ENCODE data around the gene CDC37. TPM values are rescaled to one million over a fixed set of nuclear protein-coding genes. Genes with fewer than 3 reads are reported as not detected.

The CDC37 gene
- polyA plus RNA-seq, 1 donor (not counting 4 experiments of a cell fraction or from before 2014, with no cell fraction given) = 376 TPM

DNA sequence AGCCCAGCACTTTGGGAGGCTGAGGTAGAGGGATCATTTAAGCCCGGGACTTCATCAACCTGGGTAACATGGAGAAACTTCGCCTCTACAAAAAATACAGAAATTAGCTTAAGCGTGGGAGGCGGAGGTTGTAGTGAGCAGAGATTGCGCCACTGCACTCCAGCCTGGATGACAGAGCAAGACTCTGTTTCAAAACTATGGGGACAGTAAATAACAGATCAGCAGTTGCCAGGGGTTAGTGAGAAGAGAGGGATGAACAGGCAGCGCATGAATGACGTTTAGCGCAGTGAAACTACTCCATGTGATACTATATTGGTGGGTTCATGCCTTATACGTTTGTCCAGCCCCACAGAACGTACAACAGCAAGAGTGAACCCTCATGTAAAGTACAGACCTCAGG lies 56.8 kb downstream of the CDC37 start:
- FAIRE-seq = no peak
- no peak overlapping the region for H3K4me3 ChIP-seq (ENCODE audit: control insufficient read depth in 2 of 3, extremely low read depth in 1 of 3, insufficient read depth in 2 of 3, low read depth in 1 of 3, low read length in 3 of 3)
- dilution Hi-C loops (cut with MboI; ENCODE audit: extremely low pct_ligation_motif_present, low sequenced_read_pairs) = no loop called here

DNA sequence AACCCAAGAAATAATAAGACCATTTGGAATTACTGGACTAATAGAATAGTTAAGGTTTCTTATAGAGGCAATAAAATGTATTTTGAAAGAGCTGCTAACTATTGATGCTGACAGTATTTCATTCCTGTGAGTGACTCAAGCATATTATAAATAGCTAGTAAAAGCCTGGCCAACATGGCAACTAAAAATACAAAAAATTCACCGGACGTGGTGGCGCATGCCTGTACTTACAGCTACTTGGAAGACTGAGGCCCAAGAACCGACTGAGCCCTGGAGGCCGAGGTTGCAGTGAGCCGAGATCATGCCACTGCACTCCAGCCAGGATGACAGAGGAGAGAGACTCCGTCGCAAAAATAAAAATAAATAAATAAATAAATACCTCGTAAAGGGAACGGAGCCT lies 58.6 kb downstream of the CDC37 start:
- no peak overlapping the region for H3K4me2 ChIP-seq (ENCODE audit: control insufficient read depth, extremely low read depth, insufficient read depth, low read depth, low read length)
- no peak overlapping the region for H3K27ac ChIP-seq (ENCODE audit: control insufficient read depth, insufficient read depth, low read length)
- dilution Hi-C loops (cut with MboI; ENCODE audit: extremely low pct_ligation_motif_present, low sequenced_read_pairs) = no loop called here
- H3K9me1 ChIP-seq (ENCODE audit: control insufficient read depth, extremely low read depth, insufficient read depth, low read length) = no peaks in the 10 kb centered on the region
- DNase-seq (ENCODE audit: low read depth, low spot score) = no peak
- H3K79me2 ChIP-seq (ENCODE audit: control insufficient read depth, insufficient read depth, low read length) = no peaks in the 10 kb centered on the region
- no peaks in the 10 kb centered on the region for H3K4me1 ChIP-seq (ENCODE audit: control insufficient read depth, extremely low read depth, insufficient read depth, low read length)
- H3K9ac ChIP-seq (ENCODE audit: control insufficient read depth, extremely low read depth, insufficient read depth, low read length) = no peak overlapping the region
- no peaks in the 10 kb centered on the region for H3K9me3 ChIP-seq (ENCODE audit: control insufficient read depth, low read depth, low read length)
- TF ChIP-seq, protein P1, sequence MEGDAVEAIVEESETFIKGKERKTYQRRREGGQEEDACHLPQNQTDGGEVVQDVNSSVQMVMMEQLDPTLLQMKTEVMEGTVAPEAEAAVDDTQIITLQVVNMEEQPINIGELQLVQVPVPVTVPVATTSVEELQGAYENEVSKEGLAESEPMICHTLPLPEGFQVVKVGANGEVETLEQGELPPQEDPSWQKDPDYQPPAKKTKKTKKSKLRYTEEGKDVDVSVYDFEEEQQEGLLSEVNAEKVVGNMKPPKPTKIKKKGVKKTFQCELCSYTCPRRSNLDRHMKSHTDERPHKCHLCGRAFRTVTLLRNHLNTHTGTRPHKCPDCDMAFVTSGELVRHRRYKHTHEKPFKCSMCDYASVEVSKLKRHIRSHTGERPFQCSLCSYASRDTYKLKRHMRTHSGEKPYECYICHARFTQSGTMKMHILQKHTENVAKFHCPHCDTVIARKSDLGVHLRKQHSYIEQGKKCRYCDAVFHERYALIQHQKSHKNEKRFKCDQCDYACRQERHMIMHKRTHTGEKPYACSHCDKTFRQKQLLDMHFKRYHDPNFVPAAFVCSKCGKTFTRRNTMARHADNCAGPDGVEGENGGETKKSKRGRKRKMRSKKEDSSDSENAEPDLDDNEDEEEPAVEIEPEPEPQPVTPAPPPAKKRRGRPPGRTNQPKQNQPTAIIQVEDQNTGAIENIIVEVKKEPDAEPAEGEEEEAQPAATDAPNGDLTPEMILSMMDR (optimal IDR thresholded peaks at IDR 0.05 in 1 of 3, IDR thresholded peaks at IDR 0.05 in 1 of 3, conservative IDR thresholded peaks at IDR 0.05 in 1 of 3; ENCODE audit: extremely low read depth in 1 of 3, insufficient read depth in 2 of 3, low read length in 3 of 3) = no peak
- TF ChIP-seq EZH2 (IDR thresholded peaks at IDR 0.05; ENCODE audit: low read length) = no peak
- no peak for FAIRE-seq
- no peaks in the 10 kb centered on the region for H3K36me3 ChIP-seq (ENCODE audit: control insufficient read depth in 2 of 2, extremely low read depth in 1 of 2, insufficient read depth in 2 of 2, low read length in 2 of 2)
- H3K4me3 ChIP-seq (ENCODE audit: control insufficient read depth in 2 of 3, extremely low read depth in 1 of 3, insufficient read depth in 2 of 3, low read depth in 1 of 3, low read length in 3 of 3) = no peak overlapping the region
- H3K27me3 ChIP-seq (ENCODE audit: control insufficient read depth, extremely low read depth, insufficient read depth, low read length) = no peaks in the 10 kb centered on the region
- no peaks in the 10 kb centered on the region for H4K20me1 ChIP-seq (ENCODE audit: control insufficient read depth, extremely low read depth, insufficient read depth, low read length)
- no peak overlapping the region for H2AFZ ChIP-seq (ENCODE audit: control insufficient read depth, low read length)

More for the DNA sequence above, 56.8 kb downstream of the CDC37 start:
- no peak overlapping the region for H3K9ac ChIP-seq (ENCODE audit: control insufficient read depth, extremely low read depth, insufficient read depth, low read length)
- H3K9me1 ChIP-seq (ENCODE audit: control insufficient read depth, extremely low read depth, insufficient read depth, low read length) = no peaks in the 10 kb centered on the region
- H3K79me2 ChIP-seq (ENCODE audit: control insufficient read depth, insufficient read depth, low read length) = no peaks in the 10 kb centered on the region
- DNase-seq (ENCODE audit: low read depth, low spot score) = no peak
- H3K9me3 ChIP-seq (ENCODE audit: control insufficient read depth, low read depth, low read length) = no peaks in the 10 kb centered on the region
- H4K20me1 ChIP-seq (ENCODE audit: control insufficient read depth, extremely low read depth, insufficient read depth, low read length) = no peaks in the 10 kb centered on the region
- H3K36me3 ChIP-seq (ENCODE audit: control insufficient read depth in 2 of 2, extremely low read depth in 1 of 2, insufficient read depth in 2 of 2, low read length in 2 of 2) = peaks cover 6% of the 10 kb centered on the region in 2 experiments
- H3K4me2 ChIP-seq (ENCODE audit: control insufficient read depth, extremely low read depth, insufficient read depth, low read depth, low read length) = no peak overlapping the region
- no peaks in the 10 kb centered on the region for H3K4me1 ChIP-seq (ENCODE audit: control insufficient read depth, extremely low read depth, insufficient read depth, low read length)
- no peak overlapping the region for H3K27ac ChIP-seq (ENCODE audit: control insufficient read depth, insufficient read depth, low read length)
- H3K27me3 ChIP-seq (ENCODE audit: control insufficient read depth, extremely low read depth, insufficient read depth, low read length) = no peaks in the 10 kb centered on the region
- H2AFZ ChIP-seq (ENCODE audit: control insufficient read depth, low read length) = no peak overlapping the region
- TF ChIP-seq EZH2 (IDR thresholded peaks at IDR 0.05; ENCODE audit: low read length) = no peak
- TF ChIP-seq, protein P1 (optimal IDR thresholded peaks at IDR 0.05 in 1 of 3, IDR thresholded peaks at IDR 0.05 in 1 of 3, conservative IDR thresholded peaks at IDR 0.05 in 1 of 3; ENCODE audit: extremely low read depth in 1 of 3, insufficient read depth in 2 of 3, low read length in 3 of 3) = no peak
